Stimulated activated naive CD8-positive, alpha-beta T cell treated with anti-CD3 and anti-CD28 coated beads, Interleukin-15, amount 100 ng/mL, for 72 hours (primary cell): ENCODE data around the gene SPZ1.

Experiments
- ATAC-seq: fragments of 150-1000 bp; cut with Tn5 transposase; 2 replicates; pipeline ENCODE4 v1.10.0; 2021; ENCODE audit warnings: mild to moderate bottlenecking, moderate library complexity
- DNase-seq, 2 donors: peaks; one replicate each; pipeline ENCODE4 v3.0.0; 2021 to 2022
- H3K27ac Mint-ChIP-seq, 2 donors: one replicate each; pipeline ENCODE4 v1.8.0; 2022; ENCODE audit warnings: mild to moderate bottlenecking in 2 of 2, mixed read lengths in 2 of 2, moderate library complexity in 2 of 2
- H3K27me3 Mint-ChIP-seq: one replicate; pipeline ENCODE4 v1.8.0; 2022; ENCODE audit warnings: mixed read lengths
- H3K4me1 Mint-ChIP-seq: one replicate; pipeline ENCODE4 v1.8.0; 2022; ENCODE audit warnings: mild to moderate bottlenecking, mixed read lengths
- H3K4me3 Mint-ChIP-seq, 2 donors: one replicate each; pipeline ENCODE4 v1.8.0; 2022; ENCODE audit warnings: mild to moderate bottlenecking in 2 of 2, mixed read lengths in 2 of 2, moderate library complexity in 1 of 2
- H3K9me3 Mint-ChIP-seq, 2 donors: one replicate each; pipeline ENCODE4 v1.8.0; 2022; ENCODE audit warnings: mixed read lengths in 2 of 2

The SPZ1 gene

DNA sequence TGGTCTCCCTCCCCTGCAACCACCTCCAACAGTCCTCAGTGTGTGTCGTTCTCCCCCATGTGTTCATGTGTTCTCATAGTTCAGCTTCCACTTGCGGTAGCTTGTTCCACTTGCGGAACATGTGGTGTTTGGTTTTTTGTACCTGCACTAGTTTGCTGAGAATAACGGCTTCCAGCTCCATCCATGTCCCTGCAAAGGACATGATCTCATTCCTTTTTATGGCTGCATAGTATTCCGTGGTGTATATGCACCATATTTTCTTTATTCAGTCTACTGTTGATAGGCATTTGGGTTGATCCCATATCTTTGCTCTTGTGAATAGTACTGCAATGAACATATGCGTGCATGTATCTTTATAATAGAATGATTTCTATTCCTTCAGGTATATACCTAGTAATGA is 45.1 kb downstream of the SPZ1 start:
- no peaks in the 10 kb centered on the region for H3K27me3 Mint-ChIP-seq
- no peaks in the 10 kb centered on the region for H3K4me1 Mint-ChIP-seq
- H3K9me3 Mint-ChIP-seq = peaks cover 0 to under 1% of the 10 kb centered on the region in 2 donors
- ATAC-seq (no peak), DNase-seq (no peak)
- H3K4me3 Mint-ChIP-seq = no peak overlapping the region
- no peak overlapping the region for H3K27ac Mint-ChIP-seq

DNA sequence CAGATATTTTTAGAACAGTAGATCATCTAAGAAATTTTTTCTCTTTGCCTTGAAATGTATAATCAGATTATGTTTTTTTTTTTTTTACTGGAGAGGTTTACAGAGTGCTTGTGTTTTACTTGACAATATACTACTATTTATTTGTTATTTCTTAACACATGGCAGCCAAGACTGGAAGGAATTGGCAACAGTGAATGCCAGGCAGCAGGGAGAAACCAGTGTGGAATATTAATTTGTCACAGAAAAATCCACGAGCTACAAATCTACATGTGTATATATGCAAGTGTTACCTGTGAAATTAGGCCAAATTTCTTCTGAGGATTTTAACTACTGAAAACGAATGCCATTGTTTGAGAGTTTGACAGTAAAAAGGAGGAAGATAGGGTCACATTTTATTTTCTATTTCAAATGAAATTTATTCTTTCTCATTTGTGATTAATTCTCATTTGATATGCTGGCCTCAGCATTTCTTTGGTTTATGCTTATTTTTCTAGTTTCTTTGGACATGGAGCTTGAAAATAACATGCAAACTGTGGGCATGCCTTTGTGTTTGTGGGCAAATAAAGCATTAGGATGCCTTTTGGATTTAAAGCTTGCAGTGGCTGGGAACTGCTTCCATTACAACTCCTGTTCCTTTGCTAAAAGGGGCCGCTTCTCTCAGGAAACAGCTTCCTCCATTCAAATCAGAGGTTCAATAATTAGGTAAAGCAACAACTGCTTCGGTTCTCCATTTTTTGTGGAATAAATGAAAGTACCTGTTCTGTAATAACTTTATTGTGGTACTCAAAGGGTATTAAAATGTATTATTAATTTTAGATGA is 49.1 kb downstream of the SPZ1 start:
- Mint-ChIP-seq H3K27ac (no peak overlapping the region), H3K4me1 (no peaks in the 10 kb centered on the region), H3K4me3 (no peak overlapping the region), H3K9me3 (no peaks in the 10 kb centered on the region), H3K27me3 (no peaks in the 10 kb centered on the region)
- ATAC-seq (no peak), DNase-seq (no peak)

DNA sequence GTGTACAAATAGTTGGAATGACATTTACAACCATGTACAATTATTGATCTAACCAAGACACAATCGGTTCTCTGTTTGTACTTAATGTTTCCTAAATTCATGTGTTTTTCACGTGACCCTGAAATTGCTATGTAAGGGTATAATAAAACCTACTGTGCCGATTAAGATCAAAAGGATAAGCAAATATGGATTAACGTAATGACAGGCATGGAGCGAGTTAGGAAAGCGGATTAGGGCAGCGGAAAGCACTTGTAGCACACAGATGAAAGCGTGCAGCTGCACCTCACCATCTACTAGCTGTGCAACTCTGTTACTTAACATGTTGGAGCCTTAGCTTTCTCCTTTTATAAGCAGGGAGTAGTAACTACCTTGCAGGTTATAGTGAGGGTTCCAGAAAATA is 49.7 kb downstream of the SPZ1 start:
- H3K4me3 Mint-ChIP-seq = no peak overlapping the region
- ATAC-seq = no peak
- no peak overlapping the region for H3K27ac Mint-ChIP-seq

DNA sequence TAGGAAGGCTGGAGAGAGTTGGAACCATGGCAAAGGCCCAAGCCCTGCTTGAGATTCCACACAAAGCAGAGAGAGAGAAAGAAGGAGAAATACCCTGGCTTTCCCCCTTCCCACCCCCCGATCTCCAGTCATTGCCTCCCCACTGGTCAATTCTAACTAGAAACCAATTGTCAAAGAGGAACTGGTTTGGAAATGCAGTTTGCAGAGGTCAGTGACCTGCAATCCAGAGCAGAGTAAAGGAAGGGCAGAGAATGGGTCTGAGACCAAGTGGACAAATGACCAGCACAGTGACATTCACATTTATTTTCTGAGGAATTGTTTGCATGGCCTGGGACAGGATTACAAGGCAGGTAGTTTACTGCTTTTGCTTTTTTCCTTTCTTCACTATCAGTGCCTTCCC is 50.6 kb downstream of the SPZ1 start:
- no peaks in the 10 kb centered on the region for H3K27me3 Mint-ChIP-seq
- peak overlapping the region in 1 of 2 donors; percentile 10 for H3K27ac Mint-ChIP-seq
- H3K9me3 Mint-ChIP-seq = no peaks in the 10 kb centered on the region
- ATAC-seq = no peak
- no peak for DNase-seq
- H3K4me3 Mint-ChIP-seq = no peak overlapping the region
- no peaks in the 10 kb centered on the region for H3K4me1 Mint-ChIP-seq

More for the DNA sequence above, 49.7 kb downstream of the SPZ1 start:
- Mint-ChIP-seq H3K4me1 (no peaks in the 10 kb centered on the region), H3K9me3 (no peaks in the 10 kb centered on the region), H3K27me3 (no peaks in the 10 kb centered on the region)
- no peak for DNase-seq
